ENCODE data around the gene GRXCR2.
A peak's percentile ranks its signal among the peaks of the same experiment; 100 is the strongest.

GRXCR2 gene

DNA sequence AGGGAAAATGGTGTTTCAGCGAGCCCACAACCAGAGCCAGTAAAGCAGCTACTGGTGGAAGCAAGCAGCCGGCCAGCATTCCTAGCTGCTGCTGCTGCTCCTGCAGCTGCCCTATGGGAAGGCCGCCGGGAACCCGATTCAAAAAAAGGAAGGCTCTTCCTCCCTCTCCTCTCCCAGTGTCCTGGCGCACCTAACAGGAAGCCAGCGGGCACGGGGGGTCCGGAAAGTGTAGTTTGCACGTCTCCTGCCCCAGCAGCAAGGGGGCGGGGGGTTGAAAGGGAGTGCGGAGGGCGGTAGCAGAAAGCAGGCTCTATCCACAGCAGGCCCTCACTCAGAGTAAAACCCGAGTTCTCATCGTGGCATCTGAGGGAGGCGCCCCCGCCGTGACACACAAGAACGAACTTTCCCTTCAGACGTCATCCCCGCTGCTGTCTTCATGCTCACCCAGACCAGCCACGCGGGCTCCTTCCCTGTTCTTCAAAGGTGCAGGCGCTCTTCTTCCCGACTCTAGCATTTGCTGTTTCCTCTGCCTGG is 16.5 kb downstream of the GRXCR2 start:
- H3K4me3 ChIP-seq (ENCODE audit: control insufficient read depth, low read depth, low read length): peak overlapping the region; percentile 19
- DNase-seq (ENCODE audit: low read depth): peak; percentile 74
- TF ChIP-seq, protein P1, sequence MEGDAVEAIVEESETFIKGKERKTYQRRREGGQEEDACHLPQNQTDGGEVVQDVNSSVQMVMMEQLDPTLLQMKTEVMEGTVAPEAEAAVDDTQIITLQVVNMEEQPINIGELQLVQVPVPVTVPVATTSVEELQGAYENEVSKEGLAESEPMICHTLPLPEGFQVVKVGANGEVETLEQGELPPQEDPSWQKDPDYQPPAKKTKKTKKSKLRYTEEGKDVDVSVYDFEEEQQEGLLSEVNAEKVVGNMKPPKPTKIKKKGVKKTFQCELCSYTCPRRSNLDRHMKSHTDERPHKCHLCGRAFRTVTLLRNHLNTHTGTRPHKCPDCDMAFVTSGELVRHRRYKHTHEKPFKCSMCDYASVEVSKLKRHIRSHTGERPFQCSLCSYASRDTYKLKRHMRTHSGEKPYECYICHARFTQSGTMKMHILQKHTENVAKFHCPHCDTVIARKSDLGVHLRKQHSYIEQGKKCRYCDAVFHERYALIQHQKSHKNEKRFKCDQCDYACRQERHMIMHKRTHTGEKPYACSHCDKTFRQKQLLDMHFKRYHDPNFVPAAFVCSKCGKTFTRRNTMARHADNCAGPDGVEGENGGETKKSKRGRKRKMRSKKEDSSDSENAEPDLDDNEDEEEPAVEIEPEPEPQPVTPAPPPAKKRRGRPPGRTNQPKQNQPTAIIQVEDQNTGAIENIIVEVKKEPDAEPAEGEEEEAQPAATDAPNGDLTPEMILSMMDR (conservative IDR thresholded peaks at IDR 0.05; ENCODE audit: control insufficient read depth, insufficient read depth, low read depth, low read length): no peak

DNA sequence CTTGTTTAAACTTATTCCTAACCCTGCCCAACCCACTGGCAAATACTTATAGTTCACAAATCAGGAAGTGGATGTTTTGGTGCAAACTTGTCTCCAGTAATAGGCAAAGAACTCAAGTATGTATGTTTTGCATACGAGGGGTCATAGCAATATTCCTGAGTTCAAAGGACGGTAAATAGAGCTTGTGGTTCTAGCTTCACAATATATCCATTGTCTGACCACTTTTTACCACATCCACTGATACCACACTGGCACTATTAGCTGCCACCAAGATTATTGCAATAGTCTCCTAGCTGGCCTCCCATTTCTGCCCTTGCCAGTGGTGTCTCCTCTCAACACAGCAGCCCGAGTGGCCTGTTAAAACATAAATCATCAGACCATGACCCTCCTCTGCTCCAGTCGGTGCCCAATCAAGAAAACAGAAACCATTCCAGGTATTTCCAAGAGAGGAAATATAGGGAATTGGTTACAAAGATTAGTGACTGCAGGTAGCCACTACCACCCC is 17.0 kb downstream of the GRXCR2 start:
- TF ChIP-seq, protein P1 (conservative IDR thresholded peaks at IDR 0.05; ENCODE audit: control insufficient read depth, insufficient read depth, low read depth, low read length): no peak
- no peak overlapping the region for H3K4me3 ChIP-seq (ENCODE audit: control insufficient read depth, low read depth, low read length)
- no peak for DNase-seq (ENCODE audit: low read depth)

DNA sequence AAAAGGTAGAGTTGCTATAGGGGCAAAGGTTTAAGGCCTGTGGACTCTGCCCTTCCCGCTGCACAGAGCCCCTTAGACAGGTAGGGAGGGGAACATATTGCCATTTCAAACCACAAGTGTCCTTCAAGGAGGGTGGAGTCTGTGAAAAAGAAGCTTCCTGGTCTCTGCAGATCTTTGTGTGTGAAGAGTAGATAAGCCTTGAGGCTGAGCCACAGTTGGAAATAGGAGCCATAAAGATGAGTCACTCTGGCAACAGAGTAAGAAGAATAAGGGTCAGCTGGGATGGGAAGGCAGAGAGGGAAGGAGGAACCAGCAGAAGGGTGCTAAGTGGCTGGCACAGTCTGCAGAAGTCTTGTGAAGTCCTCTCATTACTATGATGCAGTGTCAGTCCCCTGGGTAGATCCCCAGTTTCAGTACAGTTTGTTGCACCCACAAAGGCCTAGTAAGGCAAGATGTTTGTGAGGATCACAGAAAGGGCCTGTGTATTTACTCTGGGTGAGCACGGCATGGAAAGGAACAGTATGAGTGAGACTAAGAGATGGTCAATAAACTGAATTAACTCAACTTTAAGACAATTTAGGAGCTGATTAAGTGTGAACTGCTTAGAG is 18.1 kb downstream of the GRXCR2 start:
- TF ChIP-seq, protein P1 (conservative IDR thresholded peaks at IDR 0.05; ENCODE audit: control insufficient read depth, insufficient read depth, low read depth, low read length): no peak
- no peak overlapping the region for H3K4me3 ChIP-seq (ENCODE audit: control insufficient read depth, low read depth, low read length)

DNA sequence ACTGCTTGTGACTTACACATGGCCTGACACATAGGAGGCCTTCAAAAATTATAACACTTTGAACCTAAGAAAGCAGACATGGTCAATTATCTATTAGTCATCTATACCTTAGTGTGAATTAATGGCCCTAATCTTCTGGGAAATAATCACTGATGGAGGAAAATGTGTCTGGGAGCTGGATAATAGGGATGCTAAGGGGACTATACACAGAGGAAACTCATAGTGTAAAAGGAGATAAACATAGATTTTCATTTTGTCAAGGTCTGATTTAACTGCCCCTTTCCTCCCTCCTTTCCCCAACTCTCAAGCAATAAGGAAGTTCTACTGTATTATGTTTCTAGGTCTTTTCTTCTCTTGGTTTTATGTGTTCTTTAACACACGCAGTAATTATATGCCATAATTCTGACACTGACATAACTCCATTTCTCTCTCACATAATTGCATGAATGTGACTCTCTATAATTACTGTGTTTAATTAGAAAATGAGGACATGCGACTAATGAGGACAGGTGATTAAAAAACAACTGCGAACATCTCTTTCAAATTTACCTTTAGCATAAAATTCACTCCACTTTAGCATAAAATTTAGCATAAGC is 18.9 kb downstream of the GRXCR2 start:
- H3K4me3 ChIP-seq (ENCODE audit: control insufficient read depth, low read depth, low read length): no peak overlapping the region
- TF ChIP-seq, protein P1 (conservative IDR thresholded peaks at IDR 0.05; ENCODE audit: control insufficient read depth, insufficient read depth, low read depth, low read length): no peak
- DNase-seq (ENCODE audit: low read depth): no peak

More for the DNA sequence above, 18.1 kb downstream of the GRXCR2 start:
- DNase-seq (ENCODE audit: low read depth): peak; percentile 74

DNA sequence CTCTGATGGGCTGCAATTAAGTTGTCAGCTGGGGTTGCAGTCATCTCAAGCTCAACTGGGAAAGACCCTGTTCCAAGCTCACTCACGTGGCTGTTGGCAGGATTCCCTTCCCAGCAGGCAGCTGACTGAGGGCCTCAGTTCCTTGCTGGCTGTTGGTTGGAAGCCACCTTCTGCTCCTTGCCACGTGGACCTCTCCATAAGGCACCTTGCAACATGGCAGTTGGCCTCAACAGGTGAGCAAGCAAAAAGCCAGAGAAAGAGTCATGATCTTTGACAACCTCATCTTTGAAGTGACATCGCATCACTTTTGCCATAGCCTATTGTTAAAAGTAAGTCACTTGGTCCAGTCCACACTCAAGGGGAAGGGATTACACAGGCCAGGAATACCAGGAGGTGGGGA is 19.8 kb downstream of the GRXCR2 start:
- TF ChIP-seq, protein P1 (conservative IDR thresholded peaks at IDR 0.05; ENCODE audit: control insufficient read depth, insufficient read depth, low read depth, low read length): no peak
- DNase-seq (ENCODE audit: low read depth): no peak
- H3K4me3 ChIP-seq (ENCODE audit: control insufficient read depth, low read depth, low read length): no peak overlapping the region

DNA sequence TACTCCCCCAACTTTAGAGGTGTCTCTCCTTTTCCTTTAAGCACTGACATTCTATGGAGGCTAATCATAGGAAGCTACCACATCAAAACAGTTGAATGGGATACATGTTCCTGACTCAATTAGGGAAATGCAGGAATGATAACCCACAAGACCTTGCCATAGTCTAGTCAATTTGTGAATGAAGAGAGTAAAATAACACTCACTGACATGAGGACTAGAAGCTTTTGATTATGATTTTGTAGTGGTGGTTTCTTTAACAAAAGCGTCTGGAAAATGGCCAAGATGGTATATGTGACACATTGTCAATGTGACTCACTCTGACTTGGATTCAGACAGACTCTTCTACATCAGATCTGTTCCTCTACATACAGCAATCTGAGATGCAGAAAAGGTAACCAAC is 24.0 kb downstream of the GRXCR2 start:
- TF ChIP-seq, protein P1 (conservative IDR thresholded peaks at IDR 0.05; ENCODE audit: control insufficient read depth, insufficient read depth, low read depth, low read length): no peak
- H3K4me3 ChIP-seq (ENCODE audit: control insufficient read depth, low read depth, low read length): no peak overlapping the region
- peak; percentile 81 for DNase-seq (ENCODE audit: low read depth)

Measured in fibroblast of mammary gland (primary cell).